H9 (cell line): Measurements from ENCODE around the gene MIEF1. TPM values are rescaled to one million over a fixed set of nuclear protein-coding genes. Genes with fewer than 3 reads are reported as not detected.

ENCODE experiments used
- DNase-seq: peaks from one replicate; pipeline ENCODE4 v3.0.0-alpha.2; 2017
- H2AFZ ChIP-seq: one replicate; pipeline ENCODE4 v1.6.1; 2013; ENCODE audit warnings: mild to moderate bottlenecking, low read length, control low read depth, moderate library complexity
- H2AK5ac ChIP-seq: 2 replicates; pipeline ENCODE4 v1.6.1; 2013; ENCODE audit warnings: low read length, control low read depth, mixed read lengths; ENCODE audit not compliant: insufficient read length
- H2BK120ac ChIP-seq: one replicate; pipeline ENCODE4 v1.6.1; 2013; ENCODE audit warnings: low read depth, mild to moderate bottlenecking, low read length, control low read depth, inconsistent platforms; ENCODE audit not compliant: poor library complexity, severe bottlenecking
- H2BK12ac ChIP-seq: 2 replicates; pipeline ENCODE4 v1.6.1; 2013; ENCODE audit warnings: low read length, control low read depth, mixed read lengths, low read depth; ENCODE audit not compliant: insufficient read length
- H2BK15ac ChIP-seq: 2 replicates; pipeline ENCODE4 v1.6.1; 2013; ENCODE audit warnings: low read depth, low read length, control low read depth
- H2BK20ac ChIP-seq: one replicate; pipeline ENCODE4 v1.6.1; 2013; ENCODE audit warnings: low read depth, mild to moderate bottlenecking, low read length, control low read depth, inconsistent platforms; ENCODE audit not compliant: poor library complexity, severe bottlenecking
- H2BK5ac ChIP-seq: 2 replicates; pipeline ENCODE4 v1.6.1; 2013; ENCODE audit warnings: low read length, control low read depth, mixed read lengths; ENCODE audit not compliant: insufficient read length
- H3K14ac ChIP-seq: 2 replicates; pipeline ENCODE4 v1.6.1; 2013; ENCODE audit warnings: low read length, control low read depth; ENCODE audit not compliant: insufficient read depth
- H3K18ac ChIP-seq: 2 replicates; pipeline ENCODE4 v1.6.1; 2013; ENCODE audit warnings: low read depth, mild to moderate bottlenecking, mixed read lengths, low read length, control low read depth; ENCODE audit not compliant: insufficient read length
- H3K23ac ChIP-seq: 2 replicates; pipeline ENCODE4 v1.6.1; 2013; ENCODE audit warnings: low read length, control low read depth, mixed read lengths, low read depth; ENCODE audit not compliant: insufficient read length
- H3K23me2 ChIP-seq: 2 replicates; pipeline ENCODE4 v1.6.1; 2013; ENCODE audit warnings: low read depth, mild to moderate bottlenecking, mixed read lengths, low read length, control low read depth; ENCODE audit not compliant: insufficient read length, poor library complexity, severe bottlenecking
- H3K27ac ChIP-seq: 2 replicates; pipeline ENCODE4 v1.5.1; 2013; ENCODE audit warnings: low read length, control low read depth, mixed read lengths, low read depth; ENCODE audit not compliant: insufficient read length
- H3K27me3 ChIP-seq: 2 replicates; pipeline ENCODE4 v1.6.1; 2013; ENCODE audit warnings: low read length, control low read depth, inconsistent platforms; ENCODE audit not compliant: insufficient read depth
- H3K4ac ChIP-seq: 2 replicates; pipeline ENCODE4 v1.6.1; 2013; ENCODE audit warnings: low read depth, mild to moderate bottlenecking, control low read depth, inconsistent platforms, low read length, moderate library complexity
- H3K4me1 ChIP-seq: 2 replicates; pipeline ENCODE4 v1.6.1; 2013; ENCODE audit warnings: low read length, control low read depth, inconsistent platforms; ENCODE audit not compliant: insufficient read depth
- H3K4me2 ChIP-seq: 2 replicates; pipeline ENCODE4 v1.6.1; 2013; ENCODE audit warnings: low read length, control low read depth, mixed read lengths; ENCODE audit not compliant: insufficient read length, insufficient read depth
- H3K56ac ChIP-seq: 2 replicates; pipeline ENCODE4 v1.6.1; 2013; ENCODE audit warnings: low read depth, mild to moderate bottlenecking, mixed read lengths, low read length, control low read depth; ENCODE audit not compliant: insufficient read length
- H3K79me1 ChIP-seq: 2 replicates; pipeline ENCODE4 v1.6.1; 2013; ENCODE audit warnings: low read depth, mild to moderate bottlenecking, moderate library complexity, low read length, control low read depth, inconsistent platforms; ENCODE audit not compliant: insufficient read depth, poor library complexity, severe bottlenecking
- H3K79me2 ChIP-seq: 2 replicates; pipeline ENCODE4 v1.6.1; 2013; ENCODE audit warnings: low read length, control low read depth, inconsistent platforms; ENCODE audit not compliant: insufficient read depth
- H3K9ac ChIP-seq: 2 replicates; pipeline ENCODE4 v1.6.1; 2013; ENCODE audit warnings: low read length, control low read depth, mixed read lengths; ENCODE audit not compliant: insufficient read length; ENCODE audit errors: extremely low read depth
- H3K9me3 ChIP-seq: one replicate; pipeline ENCODE4 v1.6.1; 2013; ENCODE audit warnings: low read depth, low read length, inconsistent platforms; ENCODE audit not compliant: control insufficient read depth
- H3T11ph ChIP-seq: one replicate; pipeline ENCODE4 v1.6.1; 2013; ENCODE audit warnings: mild to moderate bottlenecking, low read length, control low read depth, inconsistent platforms
- H4K20me1 ChIP-seq: one replicate; pipeline ENCODE4 v1.6.1; 2013; ENCODE audit not compliant: control insufficient read depth, insufficient read length, insufficient read depth
- H4K5ac ChIP-seq: 2 replicates; pipeline ENCODE4 v1.6.1; 2013; ENCODE audit warnings: low read depth, mild to moderate bottlenecking, mixed read lengths, low read length, control low read depth; ENCODE audit not compliant: insufficient read length
- H4K8ac ChIP-seq: replicated peaks from 2 replicates; pipeline ENCODE4 v1.6.1; 2013; ENCODE audit warnings: low read length, control low read depth, mixed read lengths, low read depth; ENCODE audit not compliant: insufficient read length
- H4K91ac ChIP-seq: 2 replicates; pipeline ENCODE4 v1.6.1; 2013; ENCODE audit warnings: low read depth, mild to moderate bottlenecking, moderate library complexity, mixed read lengths, low read length, control low read depth; ENCODE audit not compliant: insufficient read length
- H3K27ac Mint-ChIP-seq, 3 experiments: 2 replicates in 2 of 3; 3 replicates in 1 of 3; pipeline ENCODE4 v1.8.0; 2020 to 2021; ENCODE audit warnings: mixed read lengths in 3 of 3, mild to moderate bottlenecking in 1 of 3, moderate library complexity in 1 of 3
- H3K27me3 Mint-ChIP-seq: 2 replicates; pipeline ENCODE4 v1.8.0; 2021; ENCODE audit warnings: low read depth, mild to moderate bottlenecking, moderate library complexity, mixed read lengths
- H3K36me3 Mint-ChIP-seq, 3 experiments: 2 replicates in 2 of 3; 3 replicates in 1 of 3; pipeline ENCODE4 v1.8.0; 2020 to 2021; ENCODE audit warnings: low read depth in 3 of 3, mixed read lengths in 3 of 3; ENCODE audit not compliant: insufficient read depth in 1 of 3
- H3K4me1 Mint-ChIP-seq, 2 experiments: 2 replicates each; pipeline ENCODE4 v1.8.0; 2020; ENCODE audit warnings: mixed read lengths in 2 of 2
- H3K4me3 Mint-ChIP-seq, 2 experiments: 2 replicates in 1 of 2; 3 replicates in 1 of 2; pipeline ENCODE4 v1.8.0; 2020 to 2021; ENCODE audit warnings: mild to moderate bottlenecking in 2 of 2, mixed read lengths in 2 of 2, moderate library complexity in 1 of 2
- H3K9me3 Mint-ChIP-seq, 2 experiments: 2 replicates in 1 of 2; 3 replicates in 1 of 2; pipeline ENCODE4 v1.8.0; 2020; ENCODE audit warnings: mild to moderate bottlenecking in 2 of 2, mixed read lengths in 2 of 2, moderate library complexity in 1 of 2
- CTCF ChIP-seq: fragments of 200-600 bp; sonication (generic); conservative IDR thresholded peaks from 3 replicates; pipeline ENCODE4 v1.8.0; 2021; ENCODE audit warnings: antibody characterized with exemption, mild to moderate bottlenecking
- WGBS: extraction: QIAGEN DNeasy Blood & Tissue Kit; methylation state at CpG from one replicate; pipeline ENCODE4 v1.1.7; 2013; ENCODE audit warnings: missing lambda C conversion rate, low lambda C conversion rate, mixed read lengths; ENCODE audit not compliant: insufficient read length; ENCODE audit errors: extremely low coverage; 5-methylcytosine and 5-hydroxymethylcytosine counted together
- total RNA-seq: library from RNA; stranded (reverse); gene quantifications from 2 replicates; pipeline ENCODE4 v1.2.1, GENCODE V29; 2021

MIEF1 gene
- total RNA-seq, 1 experiment from 2014 or later, result 32.6 TPM

DNA sequence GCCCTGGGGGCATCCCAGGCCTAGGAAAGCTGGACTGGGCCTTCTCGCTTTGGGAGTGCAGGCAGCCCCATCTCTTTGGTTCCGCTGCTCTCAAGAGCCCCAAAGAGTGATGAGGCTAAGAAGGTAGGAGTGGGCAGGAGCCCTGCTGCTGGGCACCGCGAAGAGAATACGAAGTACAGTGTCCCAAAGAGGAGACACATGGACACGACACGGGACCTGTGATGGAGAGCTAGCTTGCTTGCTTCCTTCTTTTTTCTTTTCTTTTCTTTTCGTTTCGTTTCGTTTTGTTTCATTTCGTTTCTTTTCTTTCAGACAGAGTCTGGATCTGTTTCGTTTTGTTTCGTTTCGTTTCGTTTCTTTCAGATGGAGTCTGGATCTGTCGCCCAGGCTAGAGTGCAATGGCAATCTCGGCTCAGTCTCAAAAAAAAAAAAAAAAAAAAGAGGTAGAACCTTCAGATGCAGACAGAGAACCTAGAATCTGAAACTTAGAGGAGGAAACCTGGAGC lies 34.6 kb upstream of the MIEF1 start:
- DNase-seq, result no peak
- H3K4me3 Mint-ChIP-seq, result no peak overlapping the region

More for the DNA sequence above, 34.6 kb upstream of the MIEF1 start:
- H3K23me2 ChIP-seq, result no peaks in the 10 kb centered on the region
- H3K9me3 ChIP-seq, result no peaks in the 10 kb centered on the region
- no peak overlapping the region for H3T11ph ChIP-seq
- no peak overlapping the region for H3K56ac ChIP-seq
- no peak for TF ChIP-seq CTCF
- peaks cover 2% of the 10 kb centered on the region for H4K20me1 ChIP-seq
- no peaks in the 10 kb centered on the region for H3K27me3 ChIP-seq
- WGBS, result no CpG with 5 or more reads among the region's 17 CpGs
- peaks cover 23 to 32% of the 10 kb centered on the region in 2 experiments for H3K4me1 Mint-ChIP-seq
- no peak overlapping the region for H3K14ac ChIP-seq
- no peak overlapping the region for H2BK12ac ChIP-seq
- no peak overlapping the region for H2BK20ac ChIP-seq
- no peak overlapping the region for H3K27ac ChIP-seq
- no peak overlapping the region for H2BK15ac ChIP-seq
- no peak overlapping the region for H3K18ac ChIP-seq
- H2AK5ac ChIP-seq, result no peak overlapping the region
- peaks cover 2% of the 10 kb centered on the region; the same call in 1 of the 2 replicates for H3K4me1 ChIP-seq
- no peaks in the 10 kb centered on the region for H3K79me2 ChIP-seq
- no peak overlapping the region for H2BK120ac ChIP-seq
- H4K5ac ChIP-seq, result no peak overlapping the region
- no peak overlapping the region for H3K27ac Mint-ChIP-seq
- no peak overlapping the region for H2BK5ac ChIP-seq
- H3K9me3 Mint-ChIP-seq, result no peaks in the 10 kb centered on the region
- H3K27me3 Mint-ChIP-seq, result peaks cover 19% of the 10 kb centered on the region
- H3K36me3 Mint-ChIP-seq, result no peaks in the 10 kb centered on the region
- H3K23ac ChIP-seq, result no peak overlapping the region
- H3K4ac ChIP-seq, result no peak overlapping the region
- H3K79me1 ChIP-seq, result no peaks in the 10 kb centered on the region
- H3K4me2 ChIP-seq, result no peak overlapping the region
- H4K8ac ChIP-seq, result no peak overlapping the region
- H4K91ac ChIP-seq, result no peak overlapping the region
- H2AFZ ChIP-seq, result no peak overlapping the region
- H3K9ac ChIP-seq, result no peak overlapping the region
